ENCODE results near the gene CER1.

DNA sequence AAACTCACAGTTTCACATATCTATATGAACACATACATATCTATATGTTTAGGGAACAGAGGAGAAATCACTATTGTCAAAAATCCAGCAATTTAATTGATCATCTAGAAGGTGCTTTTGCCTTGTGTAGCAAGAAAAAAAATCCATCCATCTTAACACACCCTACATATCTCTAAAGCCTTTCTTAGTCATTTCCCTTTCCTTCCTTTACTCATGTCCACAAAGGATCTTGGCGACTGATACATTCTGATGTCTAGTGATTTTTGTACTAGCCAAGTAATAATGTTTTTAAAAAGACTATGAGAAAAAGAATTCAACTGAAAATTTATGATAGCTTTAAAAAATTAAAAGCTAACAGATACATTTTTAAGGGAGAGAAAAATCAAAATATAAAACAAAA lies 51.8 kb downstream of the CER1 start:
- TF ChIP-seq, protein P1, sequence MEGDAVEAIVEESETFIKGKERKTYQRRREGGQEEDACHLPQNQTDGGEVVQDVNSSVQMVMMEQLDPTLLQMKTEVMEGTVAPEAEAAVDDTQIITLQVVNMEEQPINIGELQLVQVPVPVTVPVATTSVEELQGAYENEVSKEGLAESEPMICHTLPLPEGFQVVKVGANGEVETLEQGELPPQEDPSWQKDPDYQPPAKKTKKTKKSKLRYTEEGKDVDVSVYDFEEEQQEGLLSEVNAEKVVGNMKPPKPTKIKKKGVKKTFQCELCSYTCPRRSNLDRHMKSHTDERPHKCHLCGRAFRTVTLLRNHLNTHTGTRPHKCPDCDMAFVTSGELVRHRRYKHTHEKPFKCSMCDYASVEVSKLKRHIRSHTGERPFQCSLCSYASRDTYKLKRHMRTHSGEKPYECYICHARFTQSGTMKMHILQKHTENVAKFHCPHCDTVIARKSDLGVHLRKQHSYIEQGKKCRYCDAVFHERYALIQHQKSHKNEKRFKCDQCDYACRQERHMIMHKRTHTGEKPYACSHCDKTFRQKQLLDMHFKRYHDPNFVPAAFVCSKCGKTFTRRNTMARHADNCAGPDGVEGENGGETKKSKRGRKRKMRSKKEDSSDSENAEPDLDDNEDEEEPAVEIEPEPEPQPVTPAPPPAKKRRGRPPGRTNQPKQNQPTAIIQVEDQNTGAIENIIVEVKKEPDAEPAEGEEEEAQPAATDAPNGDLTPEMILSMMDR (IDR thresholded peaks at IDR 0.05), result no peak
- no peak for TF ChIP-seq POLR2A (IDR thresholded peaks at IDR 0.05)

Data from gastroesophageal sphincter (tissue), 3 donors.